Endothelial cell of umbilical vein (primary cell): ENCODE data around the gene KCNH6. TPM values are rescaled to one million over a fixed set of nuclear protein-coding genes. Genes with fewer than 3 reads are reported as not detected.

Source experiments
- BruUV-seq: library from RNA; stranded (reverse); fragments of 400-500 nt; replicated peaks from 2 replicates; lab custom pipeline; 2021; lab: Mats Ljungman, UMichigan
- CTCF ChIA-PET: fragments of 300-600, 350-600 bp; sonication (Branson Sonifier 250); formaldehyde crosslinking; loops from one replicate; lab custom pipeline; 2021; ENCODE audit warnings: antibody characterized with exemption, inconsistent platforms; lab: Charles Lee
- POLR2A ChIA-PET: fragments of 300-600, 350-600 bp; sonication (Branson Sonifier 250); formaldehyde crosslinking; loops from one replicate; lab custom pipeline; 2021; ENCODE audit warnings: antibody characterized with exemption, inconsistent platforms; lab: Charles Lee
- DNase-seq: peaks from one replicate; pipeline ENCODE4 v3.0.0-alpha.2; 2011; ENCODE audit warnings: low read depth, low spot score
- FAIRE-seq: peaks from 2 replicates; lab custom pipeline; 2011; peaks lifted over from hg19 to GRCh38; lab: Jason Lieb, UNC
- H2AFZ ChIP-seq: 2 replicates; pipeline ENCODE4 v1.6.0; 2012; ENCODE audit warnings: low read depth, low read length, control low read depth, inconsistent platforms
- H3K27ac ChIP-seq: 2 replicates; pipeline ENCODE4 v1.5.1; 2011; ENCODE audit warnings: low read depth, mild to moderate bottlenecking, control low read depth, low read length, moderate library complexity; ENCODE audit not compliant: insufficient read depth
- H3K27me3 ChIP-seq, 2 experiments: 2 replicates each; pipeline versions ENCODE4 v1.6.0 to v1.6.1; 2011; ENCODE audit warnings: low read length in 2 of 2, mixed read lengths in 1 of 2; ENCODE audit not compliant: control insufficient read depth in 2 of 2, insufficient read depth in 2 of 2
- H3K36me3 ChIP-seq, 2 experiments: 2 replicates in 1 of 2; 3 replicates in 1 of 2; pipeline ENCODE4 v1.5.1; 2011; ENCODE audit warnings: low read length in 2 of 2, mild to moderate bottlenecking in 1 of 2, moderate library complexity in 1 of 2; ENCODE audit not compliant: control insufficient read depth in 2 of 2, insufficient read depth in 2 of 2; ENCODE audit errors: extremely low read depth in 1 of 2
- H3K4me1 ChIP-seq: 3 replicates; pipeline ENCODE4 v1.5.1; 2011; ENCODE audit warnings: mild to moderate bottlenecking, low read length; ENCODE audit not compliant: control insufficient read depth, insufficient read depth; ENCODE audit errors: extremely low read depth
- H3K4me2 ChIP-seq: 2 replicates; pipeline ENCODE4 v1.6.1; 2011; ENCODE audit warnings: low read length, control low read depth, mixed read lengths; ENCODE audit not compliant: insufficient read depth
- H3K4me3 ChIP-seq, 3 experiments: fragments of 200-600 bp in 1 of 3; sonication (generic), shearing (Covaris generic) in 1 of 3; replicated peaks in 1 of 3; 2 replicates each; pipeline ENCODE4 v1.5.1; 2011 to 2016; ENCODE audit warnings: control low read depth in 3 of 3, low read length in 3 of 3, mild to moderate bottlenecking in 2 of 3, inconsistent platforms in 1 of 3, low read depth in 1 of 3, moderate library complexity in 1 of 3; ENCODE audit not compliant: insufficient read depth in 1 of 3
- H3K79me2 ChIP-seq: 2 replicates; pipeline ENCODE4 v1.6.0; 2012; ENCODE audit warnings: low read length, inconsistent platforms; ENCODE audit not compliant: control insufficient read depth, insufficient read depth
- H3K9ac ChIP-seq: replicated peaks from 2 replicates; pipeline ENCODE3; 2011; ENCODE audit warnings: low read length, control low read depth; ENCODE audit not compliant: insufficient read depth; ENCODE audit errors: extremely low read depth
- H3K9me1 ChIP-seq: replicated peaks from 3 replicates; pipeline ENCODE4 v1.6.0; 2011; ENCODE audit warnings: mild to moderate bottlenecking, low read length; ENCODE audit not compliant: control insufficient read depth, insufficient read depth; ENCODE audit errors: extremely low read depth
- H3K9me3 ChIP-seq: replicated peaks from 2 replicates; pipeline ENCODE4 v1.5.1; 2012; ENCODE audit warnings: low read length, inconsistent platforms; ENCODE audit not compliant: control insufficient read depth, insufficient read depth
- H4K20me1 ChIP-seq: replicated peaks from 2 replicates; pipeline ENCODE3; 2011; ENCODE audit warnings: mild to moderate bottlenecking, low read length; ENCODE audit not compliant: control insufficient read depth, insufficient read depth; ENCODE audit errors: extremely low read depth
- EZH2 ChIP-seq: IDR thresholded peaks from 2 replicates; pipeline ENCODE4 v1.6.1; 2012; ENCODE audit warnings: borderline replicate concordance, low read depth, mild to moderate bottlenecking, moderate library complexity, low read length, inconsistent platforms; ENCODE audit not compliant: severe bottlenecking
- FOS ChIP-seq: IDR thresholded peaks from 2 replicates; pipeline ENCODE4 v1.6.1; 2011; ENCODE audit warnings: mild to moderate bottlenecking, low read length, moderate library complexity, borderline replicate concordance; ENCODE audit not compliant: insufficient read depth
- JUN ChIP-seq: IDR thresholded peaks from 2 replicates; pipeline ENCODE4 v1.6.1; 2011; ENCODE audit warnings: borderline replicate concordance, low read depth; ENCODE audit not compliant: insufficient read length, insufficient read depth
- POLR2A ChIP-seq: IDR thresholded peaks from 2 replicates; pipeline ENCODE4 v1.6.1; 2012; ENCODE audit warnings: low read depth, mild to moderate bottlenecking, control low read depth, low read length
- POLR2AphosphoS5 ChIP-seq: IDR thresholded peaks from 2 replicates; pipeline ENCODE4 v1.6.1; 2012; ENCODE audit warnings: low read depth, mild to moderate bottlenecking, control low read depth, low read length, moderate library complexity; ENCODE audit not compliant: insufficient read depth
- dilution Hi-C: fragments of 300-500 bp; cut with MboI; formaldehyde crosslinking; loops from one replicate; pipeline ENCODE4 v1.15.0; 2019; ENCODE audit warnings: low sequenced_read_pairs; ENCODE audit not compliant: extremely low pct_ligation_motif_present
- intact Hi-C: fragments of 100-400 bp; cut with micrococcal nuclease; formaldehyde crosslinking; loops from one replicate; pipeline ENCODE4 v1.10.0; 2022
- polyA plus RNA-seq, 4 experiments: library from polyadenylated mRNA; depleted of rRNA in 3 of 4; stranded (reverse) in 3 of 4; unstranded in 1 of 4; fragments of >200 nt; gene quantifications; 2 replicates each; pipeline versions ENCODE4 v1.2.1 to v1.2.3, GENCODE V29; 2011 to 2012; ENCODE audit warnings: missing spikeins in 1 of 4
- total RNA-seq: library from RNA; stranded (reverse); gene quantifications from 2 replicates; pipeline ENCODE4 v1.2.3, GENCODE V29; 2021

The KCNH6 gene
- total and polyA plus RNA-seq, 2 donors (not counting 3 experiments of a cell fraction or from before 2014, with no cell fraction given): 0.07 TPM; not detected in 1

GRCh38 chr17:63549946-63550816 is 27.0 kb downstream of the KCNH6 start, which contains the start of gene DCAF7:
Gene DCAF7 (plus strand): TSS chr17:63550477. CDS start chr17:63550678, 201 bp downstream.
- BruUV-seq: no TSS peak
- TF ChIP-seq FOS (no peak), JUN (no peak), POLR2AphosphoS5 (peak; percentile 62), POLR2A (peak; percentile 74), EZH2 (no peak)
- peak within 1 kb of the TSS; percentile 54 for H3K9ac ChIP-seq
- peak within 1 kb of the TSS; percentile 42 for H3K27ac ChIP-seq
- H4K20me1 ChIP-seq: peaks cover 9% of the 10 kb centered on the region
- DNase-seq (peak; percentile 100), FAIRE-seq (peak; percentile 100)
- H3K27me3 ChIP-seq: no peaks in the 10 kb centered on the region
- no peaks in the 10 kb centered on the region for H3K36me3 ChIP-seq
- peak within 1 kb of the TSS; percentile 94 for H2AFZ ChIP-seq
- H3K79me2 ChIP-seq: peaks cover 46% of the 10 kb centered on the region
- H3K4me2 ChIP-seq: peak within 1 kb of the TSS; percentile 97
- H3K9me3 ChIP-seq: no peaks in the 10 kb centered on the region
- ChIA-PET POLR2A (no interaction called here), CTCF (interaction anchor here (1.3 to 2.6 kb wide), 3 partner anchors 11 to 62 kb away, joined by 3 to 12 read pairs (median 10); no protein-coding TSS in a partner anchor)
- intact Hi-C loops (loop anchor here (1.0 to 5.0 kb wide), 4 partner anchors 72 to 127 kb away; partner anchors contain the start of genes CYB561 and MAP3K3), dilution Hi-C loops (no loop called here)
- H3K4me3 ChIP-seq: peak within 1 kb of the TSS; percentile 42 to 77 (median 64)
- no peaks in the 10 kb centered on the region for H3K9me1 ChIP-seq
- peaks cover 14% of the 10 kb centered on the region for H3K4me1 ChIP-seq
